PC-3 (cell line): Measurements from ENCODE around the gene UROS.

Experiments
- CTCF ChIP-seq: fragments of 300-600 bp; sonication (generic); conservative IDR thresholded peaks from 2 replicates; pipeline ENCODE4 v1.5.1; 2017; ENCODE audit warnings: antibody characterized with exemption, low read depth, mild to moderate bottlenecking, low read length
- EZH2 ChIP-seq: fragments of 300-600 bp; sonication (generic); IDR thresholded peaks from one replicate; pipeline ENCODE4 v1.6.1; 2017; ENCODE audit warnings: antibody characterized with exemption, mild to moderate bottlenecking, low read length; ENCODE audit not compliant: unreplicated experiment

GRCh38 chr10:125823663-125824251, 699 bp upstream of the UROS start:
- TF ChIP-seq CTCF = no peak
- no peak for TF ChIP-seq EZH2
